HG02763 (cell line): ENCODE data around the gene CTTNBP2NL.
"Not testable (repeated sequence)": the region's sequence is repeated elsewhere in the genome, so short reads cannot be mapped to it uniquely, and the experiment has no call there.

Source experiments
- ATAC-seq: cut with Tn5 transposase; IDR thresholded peaks from one replicate; pipeline ENCODE4 v1.9.1; 2021; ENCODE audit warnings: mild to moderate bottlenecking, moderate library complexity; ENCODE audit not compliant: unreplicated experiment

CTTNBP2NL gene

GRCh38 chr1:112418099-112418892, 22.3 kb downstream of the CTTNBP2NL start:
- ATAC-seq, result no peak

GRCh38 chr1:112423207-112423606, 27.2 kb downstream of the CTTNBP2NL start:
- no peak for ATAC-seq

- not testable (repeated sequence) for ATAC-seq
These were observed 27.7 kb downstream of the CTTNBP2NL start for GRCh38 chr1:112423666-112424065.

- ATAC-seq, result no peak
These were observed 33.7 kb downstream of the CTTNBP2NL start for GRCh38 chr1:112429749-112430148.

GRCh38 chr1:112431038-112431437, 35.0 kb downstream of the CTTNBP2NL start:
- no peak for ATAC-seq

GRCh38 chr1:112435448-112435847, 39.4 kb downstream of the CTTNBP2NL start:
- ATAC-seq, result no peak

- ATAC-seq, result no peak
These were observed 40.6 kb downstream of the CTTNBP2NL start for GRCh38 chr1:112436384-112437156.

- not testable (repeated sequence) for ATAC-seq
These were observed 42.1 kb downstream of the CTTNBP2NL start for GRCh38 chr1:112438156-112438555.

GRCh38 chr1:112439592-112439991, 43.6 kb downstream of the CTTNBP2NL start:
- ATAC-seq, result no peak

- no peak for ATAC-seq
These were observed 44.6 kb downstream of the CTTNBP2NL start for GRCh38 chr1:112440574-112440973.

- no peak for ATAC-seq
These were observed 48.3 kb downstream of the CTTNBP2NL start for GRCh38 chr1:112444269-112444668.

- ATAC-seq, result no peak
These were observed 49.6 kb downstream of the CTTNBP2NL start for GRCh38 chr1:112445596-112445995.

GRCh38 chr1:112446411-112446810, 50.4 kb downstream of the CTTNBP2NL start:
- ATAC-seq, result no peak

- ATAC-seq, result no peak
These were observed 53.1 kb downstream of the CTTNBP2NL start for GRCh38 chr1:112448904-112449629.

- ATAC-seq, result no peak
These were observed 53.6 kb downstream of the CTTNBP2NL start for GRCh38 chr1:112449630-112449983.

GRCh38 chr1:112450773-112451172, 54.8 kb downstream of the CTTNBP2NL start:
- ATAC-seq, result no peak

GRCh38 chr1:112451301-112451700, 55.3 kb downstream of the CTTNBP2NL start:
- ATAC-seq, result not testable (repeated sequence)

GRCh38 chr1:112453876-112454275, 57.9 kb downstream of the CTTNBP2NL start:
- no peak for ATAC-seq

GRCh38 chr1:112454316-112454715, 58.3 kb downstream of the CTTNBP2NL start:
- ATAC-seq, result no peak

- no peak for ATAC-seq
These were observed 61.2 kb downstream of the CTTNBP2NL start for GRCh38 chr1:112457241-112457640.

- no peak for ATAC-seq
These were observed 61.9 kb downstream of the CTTNBP2NL start for GRCh38 chr1:112457955-112458354.
